Prostate gland (tissue), 2 donors: ENCODE measurements around the gene USF1. TPM values are rescaled to one million over a fixed set of nuclear protein-coding genes. Genes with fewer than 3 reads are reported as not detected.

Experiments used
- DNase-seq: peaks from one replicate; pipeline ENCODE4 v3.0.0-alpha.2; 2019; ENCODE audit warnings: low spot score
- H3K27ac ChIP-seq, 2 donors: fragments of 200-600 bp; sonication (generic); 2 replicates each; pipeline ENCODE4 v1.5.1; 2017 to 2019
- H3K27me3 ChIP-seq: fragments of 200-600 bp; sonication (generic); replicated peaks from 2 replicates; pipeline ENCODE4 v1.5.1; 2019; ENCODE audit not compliant: insufficient read depth
- H3K36me3 ChIP-seq, 2 donors: fragments of 200-600 bp; sonication (generic); 1 replicate in 1 of 2; 2 replicates in 1 of 2; pipeline versions ENCODE4 v1.5.1 to v1.8.1; 2017 to 2019
- H3K4me1 ChIP-seq: fragments of 200-600 bp; sonication (generic); replicated peaks from 2 replicates; pipeline ENCODE4 v1.5.1; 2019
- H3K4me3 ChIP-seq, 2 donors: fragments of 200-600 bp; sonication (generic); 2 replicates each; pipeline ENCODE4 v1.5.1; 2017 to 2019
- H3K9me3 ChIP-seq: fragments of 200-600 bp; sonication (generic); 2 replicates; pipeline ENCODE4 v1.5.1; 2017
- POLR2A ChIP-seq: fragments of 450-650 bp; IDR thresholded peaks from one replicate; pipeline ENCODE4 v1.6.1; 2016; ENCODE audit warnings: antibody characterized with exemption, mild to moderate bottlenecking
- POLR2AphosphoS5 ChIP-seq: sonication (generic); formaldehyde crosslinking; IDR thresholded peaks from one replicate; pipeline ENCODE4 v1.6.1; 2017; ENCODE audit warnings: antibody characterized with exemption
- WGBS: methylation state at CpG from one replicate; pipeline ENCODE4 v1.1.5; 2018; 5-methylcytosine and 5-hydroxymethylcytosine counted together
- intact Hi-C: fragments of 100-400 bp; cut with DNase I; formaldehyde crosslinking; loops from one replicate; pipeline ENCODE4 v1.14.2; 2022
- total RNA-seq, 2 donors: library from RNA; depleted of rRNA; stranded (reverse); fragments of >200 nt; gene quantifications; one replicate each; pipeline ENCODE4 v1.1.0, GENCODE V29; 2016
- TF ChIP-seq, protein P1 (sequence below), 4 experiments: fragments of 200-600 bp in 2 of 4; fragments of 450-650 bp in 2 of 4; sonication (generic) in 2 of 4; IDR thresholded peaks; 1 replicate in 3 of 4; 2 replicates in 1 of 4; pipeline ENCODE4 v1.5.1; 2016 to 2019; ENCODE audit warnings: antibody characterized with exemption in 4 of 4, mild to moderate bottlenecking in 2 of 4, moderate library complexity in 2 of 4

USF1 gene
- total RNA-seq, 2 donors from 2014 or later = 46.3 to 65.8 TPM

DNA sequence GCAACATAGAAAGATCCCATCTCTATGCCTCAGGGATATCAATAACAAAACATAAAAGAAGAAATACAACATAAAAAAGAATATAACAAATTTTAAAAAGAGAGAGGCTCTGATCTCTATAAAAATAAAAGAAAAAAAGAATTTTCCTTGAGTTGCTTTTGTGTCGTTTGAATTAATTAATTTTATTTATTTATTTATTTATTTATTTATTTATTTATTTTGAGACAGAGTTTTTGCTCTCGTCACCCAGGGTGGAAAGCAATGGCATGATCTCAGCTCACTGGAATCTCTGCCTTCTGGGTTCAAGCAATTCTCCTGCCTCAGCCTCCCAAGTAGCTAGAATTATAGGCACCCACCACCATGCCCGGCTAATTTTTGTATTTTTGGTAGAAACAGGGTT is 33.4 kb downstream of the USF1 start:
- H3K4me1 ChIP-seq = peaks cover 8% of the 10 kb centered on the region
- TF ChIP-seq, protein P1, sequence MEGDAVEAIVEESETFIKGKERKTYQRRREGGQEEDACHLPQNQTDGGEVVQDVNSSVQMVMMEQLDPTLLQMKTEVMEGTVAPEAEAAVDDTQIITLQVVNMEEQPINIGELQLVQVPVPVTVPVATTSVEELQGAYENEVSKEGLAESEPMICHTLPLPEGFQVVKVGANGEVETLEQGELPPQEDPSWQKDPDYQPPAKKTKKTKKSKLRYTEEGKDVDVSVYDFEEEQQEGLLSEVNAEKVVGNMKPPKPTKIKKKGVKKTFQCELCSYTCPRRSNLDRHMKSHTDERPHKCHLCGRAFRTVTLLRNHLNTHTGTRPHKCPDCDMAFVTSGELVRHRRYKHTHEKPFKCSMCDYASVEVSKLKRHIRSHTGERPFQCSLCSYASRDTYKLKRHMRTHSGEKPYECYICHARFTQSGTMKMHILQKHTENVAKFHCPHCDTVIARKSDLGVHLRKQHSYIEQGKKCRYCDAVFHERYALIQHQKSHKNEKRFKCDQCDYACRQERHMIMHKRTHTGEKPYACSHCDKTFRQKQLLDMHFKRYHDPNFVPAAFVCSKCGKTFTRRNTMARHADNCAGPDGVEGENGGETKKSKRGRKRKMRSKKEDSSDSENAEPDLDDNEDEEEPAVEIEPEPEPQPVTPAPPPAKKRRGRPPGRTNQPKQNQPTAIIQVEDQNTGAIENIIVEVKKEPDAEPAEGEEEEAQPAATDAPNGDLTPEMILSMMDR (IDR thresholded peaks at IDR 0.05) = no peak
- TF ChIP-seq POLR2AphosphoS5 (no peak), POLR2A (no peak)
- no peak for DNase-seq
- WGBS = 88% methylated on average over 3 of the region's 3 CpGs
- no peaks in the 10 kb centered on the region for H3K9me3 ChIP-seq
- no peak overlapping the region for H3K4me3 ChIP-seq
- H3K36me3 ChIP-seq = no peaks in the 10 kb centered on the region
- intact Hi-C loops = no loop called here
- peak overlapping the region; percentile 85 to 87 for H3K27ac ChIP-seq
- H3K27me3 ChIP-seq = no peaks in the 10 kb centered on the region

DNA sequence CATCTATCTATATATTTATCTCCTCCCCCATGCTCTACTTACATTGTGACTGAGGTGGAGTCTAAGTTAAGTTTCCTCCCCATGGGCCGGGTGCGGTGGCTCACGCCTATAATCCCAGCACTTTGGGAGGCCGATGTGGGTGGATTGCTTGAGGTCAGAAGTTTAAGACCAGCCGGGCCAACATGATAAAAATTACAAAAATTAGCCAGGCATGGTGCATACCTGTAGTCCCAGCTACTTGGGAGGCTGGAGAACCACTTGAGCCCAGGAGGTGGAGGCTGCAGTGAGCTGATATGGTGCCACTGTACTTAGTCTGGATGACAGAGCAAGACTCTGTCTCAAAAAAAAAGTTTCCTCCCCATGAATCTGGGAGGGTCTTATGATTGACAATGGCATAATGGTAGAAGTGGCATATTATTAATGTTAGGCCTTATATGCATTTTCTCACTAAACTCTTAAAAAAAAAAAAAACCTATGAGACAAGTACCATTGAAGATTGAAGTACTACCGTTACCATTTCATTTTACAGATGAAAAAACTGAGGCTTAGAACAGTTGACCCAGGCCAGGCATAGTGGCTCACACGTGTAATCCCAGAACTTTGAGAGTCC is 36.1 kb downstream of the USF1 start:
- intact Hi-C loops = no loop called here
- Histone ChIP-seq H3K9me3 (no peaks in the 10 kb centered on the region), H3K27ac (no peak overlapping the region), H3K4me3 (no peak overlapping the region), H3K36me3 (no peaks in the 10 kb centered on the region), H3K4me1 (peaks cover 8% of the 10 kb centered on the region), H3K27me3 (no peaks in the 10 kb centered on the region)
- no peak for DNase-seq
- WGBS = 91% methylated on average over 7 of the region's 7 CpGs
- TF ChIP-seq POLR2A (no peak), POLR2AphosphoS5 (no peak)
- TF ChIP-seq, protein P1 (IDR thresholded peaks at IDR 0.05) = no peak

DNA sequence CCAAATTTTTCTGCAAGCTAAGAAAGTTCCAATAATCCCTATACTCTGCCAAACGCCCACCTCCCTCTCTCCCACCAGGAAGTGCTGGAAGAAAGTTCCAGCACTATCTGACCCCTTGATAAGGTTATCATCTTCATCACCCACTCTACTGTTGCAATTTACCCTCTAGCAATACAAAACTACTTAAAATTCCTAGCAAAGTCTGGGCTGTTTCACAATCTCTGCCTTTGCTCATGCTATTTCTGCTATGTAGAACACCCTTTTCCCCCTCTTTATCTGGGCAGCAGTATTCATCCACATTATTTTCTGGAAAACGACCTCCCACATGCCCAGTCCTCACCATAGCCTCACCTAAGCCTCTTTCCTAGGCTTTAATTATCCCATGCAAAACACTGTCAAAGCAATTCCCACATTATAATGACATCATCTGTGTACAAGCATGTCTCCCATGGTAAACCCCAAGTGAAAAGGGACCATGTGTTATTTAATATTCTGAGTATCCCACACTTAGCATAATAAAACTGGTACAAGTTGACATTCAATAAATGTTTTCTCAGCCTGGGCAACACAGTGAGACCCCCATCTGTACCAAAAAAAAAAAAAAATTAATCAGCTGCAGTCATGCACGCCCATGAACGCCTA is 36.8 kb downstream of the USF1 start:
- DNase-seq = no peak
- Histone ChIP-seq H3K9me3 (no peaks in the 10 kb centered on the region), H3K4me3 (no peak overlapping the region), H3K27ac (no peak overlapping the region), H3K4me1 (peaks cover 8% of the 10 kb centered on the region), H3K27me3 (no peaks in the 10 kb centered on the region), H3K36me3 (no peaks in the 10 kb centered on the region)
- intact Hi-C loops = no loop called here
- 59% methylated on average over 4 of the region's 4 CpGs for WGBS
- TF ChIP-seq POLR2A = no peak

DNA sequence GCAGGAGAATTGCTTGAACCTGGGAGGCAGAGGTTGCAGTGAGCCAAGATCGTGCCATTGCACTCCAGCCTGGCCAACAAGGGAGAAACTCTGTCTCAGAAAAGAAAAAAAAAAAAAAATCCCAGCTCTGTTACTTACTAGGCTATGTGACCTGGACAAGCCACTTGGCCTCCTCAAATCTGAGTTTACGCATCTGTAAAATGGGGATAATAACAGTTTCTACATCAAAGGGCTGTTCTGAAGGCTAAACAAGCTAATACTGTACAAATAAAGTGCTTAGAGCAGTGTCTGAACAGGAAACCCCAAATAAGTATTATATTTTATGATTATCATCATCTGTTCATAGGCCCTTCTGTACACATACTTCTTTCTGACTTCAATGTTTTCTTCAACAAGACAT is 38.4 kb downstream of the USF1 start:
- TF ChIP-seq POLR2AphosphoS5 = no peak
- TF ChIP-seq, protein P1 (IDR thresholded peaks at IDR 0.05) = no peak
- TF ChIP-seq POLR2A = no peak
- Histone ChIP-seq H3K4me3 (no peak overlapping the region), H3K4me1 (peaks cover 4% of the 10 kb centered on the region), H3K9me3 (no peaks in the 10 kb centered on the region), H3K27me3 (no peaks in the 10 kb centered on the region), H3K36me3 (no peaks in the 10 kb centered on the region), H3K27ac (no peak overlapping the region)
- WGBS = 96% methylated on average over 2 of the region's 2 CpGs
- intact Hi-C loops = no loop called here
- DNase-seq = no peak

DNA sequence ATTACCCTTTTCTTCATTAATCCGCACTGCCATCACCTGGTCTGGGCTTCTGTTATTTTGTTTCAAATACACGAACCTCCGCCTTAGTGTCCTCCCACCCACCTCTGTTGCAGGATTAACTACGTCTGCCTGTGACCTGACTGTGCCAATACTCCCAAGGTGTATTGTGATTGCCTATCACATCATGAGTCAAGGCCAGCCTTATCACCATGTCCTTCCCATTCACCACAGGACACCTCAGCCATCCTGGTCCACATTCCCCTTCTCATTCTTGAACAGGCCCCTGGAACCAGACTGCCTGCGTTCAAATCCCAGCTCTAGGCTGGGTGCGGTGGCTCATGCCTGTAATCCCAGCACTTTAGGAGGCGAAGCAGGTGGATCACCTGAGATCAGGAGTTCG is 39.2 kb downstream of the USF1 start:
- Histone ChIP-seq H3K27ac (no peak overlapping the region), H3K4me1 (no peaks in the 10 kb centered on the region), H3K4me3 (no peak overlapping the region), H3K9me3 (no peaks in the 10 kb centered on the region), H3K36me3 (no peaks in the 10 kb centered on the region), H3K27me3 (no peaks in the 10 kb centered on the region)
- no peak for DNase-seq
- WGBS = 92% methylated on average over 8 of the region's 8 CpGs
- TF ChIP-seq POLR2A (no peak), POLR2AphosphoS5 (no peak)
- TF ChIP-seq, protein P1 (IDR thresholded peaks at IDR 0.05) = no peak
- intact Hi-C loops = no loop called here
